GM12864 (cell line): ENCODE measurements around the gene MYNN.
"Not testable (repeated sequence)": the region's sequence is repeated elsewhere in the genome, so short reads cannot be mapped to it uniquely, and the experiment has no call there.

Experiments used
- DNase-seq: peaks from one replicate; pipeline ENCODE4 v3.0.0-alpha.2; 2011; ENCODE audit warnings: low read depth
- H3K4me3 ChIP-seq: 2 replicates; pipeline ENCODE4 v1.5.1; 2011; ENCODE audit warnings: mild to moderate bottlenecking, low read depth, low read length, control low read depth
- TF ChIP-seq, protein P1 (sequence below): IDR thresholded peaks from 2 replicates; pipeline ENCODE4 v1.5.1; 2011; ENCODE audit warnings: low read depth, mild to moderate bottlenecking, moderate library complexity, low read length, control low read depth, inconsistent platforms; ENCODE audit errors: missing control alignments

MYNN gene

DNA sequence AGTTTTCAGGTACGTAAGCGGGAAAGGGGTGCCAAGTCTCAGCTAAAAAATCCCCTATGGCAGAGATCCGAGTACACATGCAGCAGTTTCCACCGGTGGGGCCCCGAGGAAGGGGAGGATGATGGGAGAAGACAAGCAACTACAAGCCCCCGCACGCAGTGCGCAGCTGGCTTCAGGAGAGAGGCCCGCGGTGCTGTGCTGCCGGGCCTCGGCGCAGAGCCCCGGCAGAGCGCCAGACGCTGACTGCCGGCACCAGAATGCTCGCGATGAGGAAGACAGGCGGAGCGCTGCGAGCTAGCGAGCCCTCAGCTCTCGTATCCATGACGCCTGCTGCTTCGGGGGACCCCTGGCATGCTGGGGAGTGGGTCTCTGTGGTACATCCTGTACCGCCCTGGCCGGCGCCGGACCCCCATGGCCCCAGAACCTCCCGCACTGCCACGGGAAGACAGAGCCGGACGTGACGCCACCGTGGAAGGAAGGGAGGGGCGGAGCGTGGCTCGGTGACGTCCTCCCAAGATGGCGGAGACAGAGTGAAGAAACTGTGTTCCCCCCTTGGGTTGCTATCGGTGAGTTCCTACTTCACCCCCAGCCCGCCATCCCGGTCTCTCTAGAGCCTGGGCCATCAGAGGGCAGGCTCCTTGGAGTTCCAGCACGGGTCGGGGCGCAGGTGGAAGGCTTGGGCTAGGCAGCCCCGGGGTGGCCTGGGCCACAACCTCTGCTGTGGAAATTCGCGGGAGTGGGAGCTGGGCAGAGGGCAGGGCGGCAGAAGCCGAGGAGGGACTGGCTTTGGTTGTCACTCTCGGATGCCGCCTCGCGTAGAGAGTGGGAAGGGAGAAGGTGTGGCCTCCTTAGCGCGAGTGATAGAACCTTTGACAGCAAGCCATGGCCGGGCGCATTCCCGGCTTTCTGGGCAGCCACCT is at the start of gene MYNN:
Gene MYNN, plus strand, starts transcription at position 500 of the 920 bp plus-strand sequence. CDS start 900 bp downstream, outside the sequence.
- DNase-seq, result peak; percentile 77
- H3K4me3 ChIP-seq, result peak within 1 kb of the TSS; percentile 76
- TF ChIP-seq, protein P1, sequence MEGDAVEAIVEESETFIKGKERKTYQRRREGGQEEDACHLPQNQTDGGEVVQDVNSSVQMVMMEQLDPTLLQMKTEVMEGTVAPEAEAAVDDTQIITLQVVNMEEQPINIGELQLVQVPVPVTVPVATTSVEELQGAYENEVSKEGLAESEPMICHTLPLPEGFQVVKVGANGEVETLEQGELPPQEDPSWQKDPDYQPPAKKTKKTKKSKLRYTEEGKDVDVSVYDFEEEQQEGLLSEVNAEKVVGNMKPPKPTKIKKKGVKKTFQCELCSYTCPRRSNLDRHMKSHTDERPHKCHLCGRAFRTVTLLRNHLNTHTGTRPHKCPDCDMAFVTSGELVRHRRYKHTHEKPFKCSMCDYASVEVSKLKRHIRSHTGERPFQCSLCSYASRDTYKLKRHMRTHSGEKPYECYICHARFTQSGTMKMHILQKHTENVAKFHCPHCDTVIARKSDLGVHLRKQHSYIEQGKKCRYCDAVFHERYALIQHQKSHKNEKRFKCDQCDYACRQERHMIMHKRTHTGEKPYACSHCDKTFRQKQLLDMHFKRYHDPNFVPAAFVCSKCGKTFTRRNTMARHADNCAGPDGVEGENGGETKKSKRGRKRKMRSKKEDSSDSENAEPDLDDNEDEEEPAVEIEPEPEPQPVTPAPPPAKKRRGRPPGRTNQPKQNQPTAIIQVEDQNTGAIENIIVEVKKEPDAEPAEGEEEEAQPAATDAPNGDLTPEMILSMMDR, result peak; percentile 3

DNA sequence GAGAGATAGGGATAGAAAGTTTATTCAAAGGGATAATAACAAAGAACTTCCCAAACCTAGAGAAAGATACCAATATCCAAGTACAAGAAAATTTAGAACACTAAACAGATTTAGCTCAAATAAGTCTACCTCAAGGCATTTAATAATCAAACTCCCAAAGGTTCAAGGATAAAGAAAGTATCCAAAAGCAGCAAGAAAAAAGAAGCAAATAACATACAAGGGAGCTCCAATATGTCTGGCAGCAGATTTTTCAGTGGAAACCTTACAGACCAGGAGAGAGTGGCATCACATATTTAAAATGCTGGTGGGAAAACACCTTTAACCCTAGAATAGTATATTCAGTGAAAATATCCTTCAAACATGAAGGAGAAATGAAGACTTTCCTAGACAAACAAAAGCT is 41.3 kb upstream of the MYNN start:
- DNase-seq, H3K4me3 ChIP-seq: not testable (repeated sequence)

- TF ChIP-seq, protein P1, result no peak
- no peak overlapping the region for H3K4me3 ChIP-seq
- DNase-seq, result no peak
These were observed 34.1 kb upstream of the MYNN start for GRCh38 chr3:169739067-169739466.

- TF ChIP-seq, protein P1, result peak; percentile 25
- no peak overlapping the region for H3K4me3 ChIP-seq
- no peak for DNase-seq
These were observed 28.7 kb upstream of the MYNN start for GRCh38 chr3:169744366-169745054.

DNA sequence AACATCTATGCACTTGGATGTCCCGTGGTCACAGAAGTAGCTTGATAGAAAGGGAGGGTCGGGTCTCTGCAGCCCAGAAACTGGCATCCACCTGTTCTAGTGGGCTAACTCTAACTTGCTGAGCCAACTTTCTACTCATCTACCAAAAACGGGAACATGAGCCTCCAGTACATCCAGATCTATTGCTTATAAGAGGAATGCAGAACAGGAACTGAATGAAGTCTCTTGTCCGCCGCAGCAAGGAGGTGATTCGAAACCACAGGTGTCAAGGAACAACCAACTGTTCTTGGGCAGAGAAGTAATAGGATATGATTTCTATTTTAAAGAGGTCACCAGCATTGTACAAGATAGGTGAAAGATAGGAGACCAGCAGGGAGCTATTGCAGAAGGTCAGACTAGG is 26.3 kb upstream of the MYNN start:
- H3K4me3 ChIP-seq, result no peak overlapping the region
- TF ChIP-seq, protein P1, result no peak
- DNase-seq, result no peak

DNA sequence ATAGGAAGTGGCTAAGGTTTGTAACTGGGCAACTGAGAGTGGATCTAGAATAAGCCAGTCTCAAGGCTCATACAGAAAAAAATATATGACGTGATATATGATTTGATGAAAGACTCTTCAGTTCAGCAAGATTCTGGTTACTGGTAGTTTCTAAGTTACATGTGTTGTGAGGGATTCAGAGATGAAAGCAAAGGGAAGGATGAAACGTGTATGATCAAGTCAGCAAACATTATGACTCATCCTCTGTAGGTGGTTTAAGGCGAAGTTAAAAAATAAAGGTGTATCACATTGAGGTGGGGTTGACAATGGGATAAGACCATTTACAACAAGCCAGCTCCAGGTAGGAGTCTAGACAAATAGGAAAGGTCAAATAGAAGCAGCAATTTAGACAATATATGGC is 24.5 kb upstream of the MYNN start:
- no peak overlapping the region for H3K4me3 ChIP-seq
- TF ChIP-seq, protein P1, result no peak
- DNase-seq, result no peak

GRCh38 chr3:169750665-169751064 is 22.5 kb upstream of the MYNN start:
- DNase-seq, result no peak
- TF ChIP-seq, protein P1, result no peak
- H3K4me3 ChIP-seq, result no peak overlapping the region
